SK-N-MC (cell line): ENCODE results near the gene PIK3R1.

ENCODE experiments used
- DNase-seq: peaks from one replicate; pipeline ENCODE4 v3.0.0-alpha.2; 2011; ENCODE audit warnings: low read depth, low spot score
- H3K27ac ChIP-seq: fragments of 200-600 bp; sonication (generic); 2 replicates; pipeline ENCODE4 v1.5.1; 2016; ENCODE audit warnings: mixed run types
- H3K36me3 ChIP-seq: fragments of 200-600 bp; sonication (generic); 2 replicates; pipeline ENCODE4 v1.6.1; 2017; ENCODE audit warnings: antibody characterized with exemption, low read length, mixed read lengths; ENCODE audit not compliant: insufficient read depth
- H3K4me3 ChIP-seq: fragments of 200-600 bp; sonication (generic); 2 replicates; pipeline ENCODE4 v1.5.1; 2016
- H3K9ac ChIP-seq: fragments of 200-600 bp; sonication (generic); 2 replicates; pipeline ENCODE4 v1.8.0; 2017; ENCODE audit warnings: mixed run types, mixed read lengths; ENCODE audit not compliant: insufficient read length
- H3K9me3 ChIP-seq: fragments of 200-600 bp; sonication (generic); 2 replicates; pipeline ENCODE4 v1.6.1; 2017; ENCODE audit warnings: low read depth, mild to moderate bottlenecking, antibody characterized with exemption, low read length, moderate library complexity, mixed read lengths
- EZH2 ChIP-seq: fragments of 200-600 bp; sonication (generic); IDR thresholded peaks from one replicate; pipeline ENCODE4 v1.6.1; 2017; ENCODE audit warnings: antibody characterized with exemption
- FOXP2 ChIP-seq: optimal IDR thresholded peaks from 2 replicates; pipeline ENCODE3; 2011; ENCODE audit warnings: mild to moderate bottlenecking, moderate library complexity; ENCODE audit not compliant: insufficient read depth; ENCODE audit errors: extremely low read length, control extremely low read depth
- POLR2AphosphoS5 ChIP-seq: IDR thresholded peaks from 2 replicates; pipeline ENCODE4 v1.6.1; 2012; ENCODE audit warnings: mild to moderate bottlenecking, low read depth, low read length, borderline replicate concordance

The PIK3R1 gene

GRCh38 chr5:68303038-68303738, 87.6 kb downstream of the PIK3R1 start:
- H3K36me3 ChIP-seq = peaks cover 21% of the 10 kb centered on the region
- H3K9ac ChIP-seq = no peak overlapping the region
- TF ChIP-seq FOXP2 (no peak), POLR2AphosphoS5 (no peak)
- no peak for DNase-seq
- H3K4me3 ChIP-seq = no peak overlapping the region
- no peak overlapping the region for H3K27ac ChIP-seq
- no peaks in the 10 kb centered on the region for H3K9me3 ChIP-seq

- H3K9ac ChIP-seq = no peak overlapping the region
- TF ChIP-seq POLR2AphosphoS5 (no peak), FOXP2 (no peak), EZH2 (no peak)
- no peak overlapping the region for H3K4me3 ChIP-seq
- H3K27ac ChIP-seq = no peak overlapping the region
- H3K36me3 ChIP-seq = peaks cover 14% of the 10 kb centered on the region
- no peaks in the 10 kb centered on the region for H3K9me3 ChIP-seq
- DNase-seq = no peak
These were observed 88.3 kb downstream of the PIK3R1 start for GRCh38 chr5:68303754-68304420.

DNA sequence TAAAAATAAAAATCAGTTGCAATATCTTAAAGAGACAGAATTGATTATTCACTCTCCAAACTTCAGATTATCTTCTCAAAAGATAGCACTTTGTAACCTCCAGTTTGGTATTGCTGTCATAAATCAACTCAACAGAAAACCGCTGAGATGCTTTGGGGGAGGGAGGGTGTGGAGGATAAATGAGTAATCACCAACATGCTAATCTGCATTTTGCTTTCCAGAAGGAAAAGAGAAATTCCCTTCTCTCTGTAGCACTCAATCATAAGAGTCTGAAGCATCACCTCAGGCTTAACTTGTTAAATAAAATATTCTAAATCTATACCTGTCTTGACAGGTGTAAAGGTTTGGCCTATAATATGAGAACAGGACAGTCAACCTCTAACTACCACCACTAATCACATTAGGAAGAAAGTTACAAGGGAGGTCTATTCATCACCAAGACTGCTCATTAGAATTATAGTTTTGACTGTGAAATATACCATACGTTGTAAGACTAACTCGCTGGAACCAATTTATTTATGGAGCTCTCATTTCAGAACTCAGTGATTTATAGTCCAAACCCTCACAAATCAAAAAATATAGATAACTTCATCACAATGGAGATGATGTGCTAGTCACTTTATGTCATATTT, 89.0 kb downstream of the PIK3R1 start:
- Histone ChIP-seq H3K27ac (no peak overlapping the region), H3K4me3 (no peak overlapping the region), H3K36me3 (peaks cover 11% of the 10 kb centered on the region), H3K9me3 (no peaks in the 10 kb centered on the region), H3K9ac (no peak overlapping the region)
- TF ChIP-seq FOXP2 (no peak), POLR2AphosphoS5 (no peak), EZH2 (no peak)
- no peak for DNase-seq

DNA sequence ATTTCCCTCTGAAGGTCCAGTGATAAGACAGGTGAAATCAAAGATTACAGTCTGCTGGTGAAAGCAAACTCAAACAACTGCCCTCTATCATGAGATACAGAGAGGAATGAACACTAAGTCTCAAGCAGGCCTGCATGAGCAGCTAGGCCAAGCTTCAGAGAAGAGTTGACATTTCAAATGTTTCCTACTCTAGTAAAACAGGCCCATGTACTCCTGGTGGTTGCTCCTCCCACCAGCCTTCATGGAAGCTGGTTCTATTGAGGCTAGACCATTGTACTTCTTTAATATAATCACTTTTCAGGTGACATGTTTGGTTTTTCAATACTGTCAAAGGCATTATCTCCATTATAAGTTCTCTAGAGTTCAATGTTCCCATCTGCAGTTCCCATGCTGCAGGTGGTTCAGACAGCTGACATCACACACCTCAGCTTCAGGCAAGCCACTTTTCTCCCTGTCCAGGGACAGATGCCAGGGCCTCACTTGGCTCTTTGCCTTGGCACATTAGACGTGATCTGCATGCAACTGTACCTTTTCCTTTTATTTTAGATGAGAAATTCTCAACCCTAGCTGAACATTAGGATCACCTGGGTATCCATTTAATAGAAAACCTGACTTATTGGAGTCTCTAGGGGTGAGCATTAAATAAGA, 89.8 kb downstream of the PIK3R1 start:
- H3K27ac ChIP-seq = no peak overlapping the region

GRCh38 chr5:68306361-68307014, 90.9 kb downstream of the PIK3R1 start:
- no peak overlapping the region for H3K9ac ChIP-seq
- no peak for TF ChIP-seq POLR2AphosphoS5
- no peak for TF ChIP-seq FOXP2
- no peak for TF ChIP-seq EZH2
- H3K36me3 ChIP-seq = peaks cover 4% of the 10 kb centered on the region
- no peak overlapping the region for H3K4me3 ChIP-seq
- DNase-seq = no peak
- no peak overlapping the region for H3K27ac ChIP-seq
- no peaks in the 10 kb centered on the region for H3K9me3 ChIP-seq

More for the DNA sequence above, 89.8 kb downstream of the PIK3R1 start:
- H3K4me3 ChIP-seq = no peak overlapping the region
- no peak for DNase-seq
- no peak for TF ChIP-seq FOXP2
- no peak for TF ChIP-seq POLR2AphosphoS5
- no peak for TF ChIP-seq EZH2
- no peaks in the 10 kb centered on the region for H3K9me3 ChIP-seq
- H3K36me3 ChIP-seq = peaks cover 8% of the 10 kb centered on the region
- no peak overlapping the region for H3K9ac ChIP-seq

DNA sequence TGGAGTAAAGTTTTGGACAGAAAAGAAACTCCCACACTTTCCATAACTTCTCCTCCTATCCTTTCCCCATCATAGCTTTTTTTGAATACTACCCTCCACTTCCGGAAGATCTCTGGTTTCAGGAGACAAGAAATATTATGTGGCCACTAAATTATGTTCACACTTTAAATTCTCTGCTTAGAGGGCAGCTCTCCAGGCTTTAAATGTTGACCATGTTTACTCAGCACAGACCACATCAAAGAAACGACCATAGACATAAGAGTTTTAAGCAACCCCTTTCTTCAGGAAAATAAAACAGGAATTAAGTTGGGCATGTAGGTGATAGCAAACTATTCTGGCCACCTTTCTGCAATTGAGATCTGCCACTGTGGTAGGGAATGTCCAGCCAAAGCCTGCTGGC, 97.8 kb downstream of the PIK3R1 start:
- no peaks in the 10 kb centered on the region for H3K36me3 ChIP-seq
- H3K4me3 ChIP-seq = no peak overlapping the region
- no peak for TF ChIP-seq FOXP2
- no peak for TF ChIP-seq POLR2AphosphoS5
- TF ChIP-seq EZH2 = no peak
- no peak for DNase-seq
- no peak overlapping the region for H3K27ac ChIP-seq
- H3K9ac ChIP-seq = no peak overlapping the region
- H3K9me3 ChIP-seq = no peaks in the 10 kb centered on the region

GRCh38 chr5:68314465-68314864, 98.9 kb downstream of the PIK3R1 start:
- Histone ChIP-seq H3K36me3 (no peaks in the 10 kb centered on the region), H3K27ac (no peak overlapping the region), H3K4me3 (no peak overlapping the region), H3K9ac (no peak overlapping the region), H3K9me3 (no peaks in the 10 kb centered on the region)
- no peak for DNase-seq
- TF ChIP-seq FOXP2 (no peak), EZH2 (no peak), POLR2AphosphoS5 (no peak)

DNA sequence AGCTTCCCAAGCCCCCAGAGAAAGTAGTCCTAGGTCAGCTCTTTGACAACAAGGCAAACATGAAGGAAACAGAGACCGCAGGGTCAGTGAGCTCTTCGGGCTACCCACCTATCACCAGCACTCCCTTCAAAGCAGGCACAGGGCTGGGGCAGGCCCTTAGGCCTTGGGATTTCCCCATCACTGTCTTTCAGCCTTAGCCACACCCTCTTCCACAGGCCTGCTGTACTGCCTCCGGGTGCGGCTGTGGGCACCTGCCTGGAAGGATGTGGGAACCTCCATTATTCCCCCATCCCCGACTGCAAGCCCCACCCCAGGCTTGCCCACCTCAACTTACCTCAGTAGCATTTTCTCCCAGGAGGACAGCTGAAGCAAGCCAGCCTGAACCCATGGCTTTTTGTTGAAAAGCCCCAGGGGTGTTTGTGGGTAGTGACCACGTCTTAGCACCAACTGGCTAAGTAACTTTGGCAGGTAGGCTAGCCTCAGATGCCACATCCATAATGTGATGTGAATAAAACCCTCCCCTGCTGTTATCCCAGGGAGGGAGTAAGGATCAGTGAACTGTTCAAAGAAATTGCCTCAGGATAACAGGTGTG, 100.2 kb downstream of the PIK3R1 start:
- H3K9ac ChIP-seq = no peak overlapping the region
- no peaks in the 10 kb centered on the region for H3K36me3 ChIP-seq
- H3K9me3 ChIP-seq = no peaks in the 10 kb centered on the region
- DNase-seq = no peak
- no peak for TF ChIP-seq FOXP2
- TF ChIP-seq POLR2AphosphoS5 = no peak
- TF ChIP-seq EZH2 = no peak
- no peak overlapping the region for H3K4me3 ChIP-seq
- no peak overlapping the region for H3K27ac ChIP-seq
